ENCODE results near the gene TGFB2. TPM values are rescaled to one million over a fixed set of nuclear protein-coding genes. Genes with fewer than 3 reads are reported as not detected.

The TGFB2 gene
- total RNA-seq, 4 donors from 2014 or later: 0.38 to 6.8 (median 2.4) TPM

DNA sequence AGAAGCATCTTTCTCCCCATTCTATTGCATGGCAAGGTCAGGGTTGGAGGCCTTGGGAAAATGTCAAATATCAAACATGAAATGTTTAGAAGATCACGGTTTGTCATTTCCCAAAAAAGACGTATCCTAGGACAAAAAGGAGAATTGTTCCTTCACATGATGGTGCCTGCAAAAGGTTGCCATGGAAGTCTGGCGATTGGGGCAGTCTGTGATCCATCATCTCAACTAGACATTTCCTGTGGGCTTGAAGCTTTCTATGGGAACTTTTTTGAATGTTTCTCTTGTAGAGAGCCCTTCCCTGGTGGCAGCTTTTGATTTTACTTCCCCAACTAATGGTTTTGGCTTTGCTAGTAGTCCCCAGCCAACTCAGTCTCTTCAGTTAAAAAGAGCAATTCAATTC, 106.3 kb downstream of the TGFB2 start:
- TF ChIP-seq, protein P1, sequence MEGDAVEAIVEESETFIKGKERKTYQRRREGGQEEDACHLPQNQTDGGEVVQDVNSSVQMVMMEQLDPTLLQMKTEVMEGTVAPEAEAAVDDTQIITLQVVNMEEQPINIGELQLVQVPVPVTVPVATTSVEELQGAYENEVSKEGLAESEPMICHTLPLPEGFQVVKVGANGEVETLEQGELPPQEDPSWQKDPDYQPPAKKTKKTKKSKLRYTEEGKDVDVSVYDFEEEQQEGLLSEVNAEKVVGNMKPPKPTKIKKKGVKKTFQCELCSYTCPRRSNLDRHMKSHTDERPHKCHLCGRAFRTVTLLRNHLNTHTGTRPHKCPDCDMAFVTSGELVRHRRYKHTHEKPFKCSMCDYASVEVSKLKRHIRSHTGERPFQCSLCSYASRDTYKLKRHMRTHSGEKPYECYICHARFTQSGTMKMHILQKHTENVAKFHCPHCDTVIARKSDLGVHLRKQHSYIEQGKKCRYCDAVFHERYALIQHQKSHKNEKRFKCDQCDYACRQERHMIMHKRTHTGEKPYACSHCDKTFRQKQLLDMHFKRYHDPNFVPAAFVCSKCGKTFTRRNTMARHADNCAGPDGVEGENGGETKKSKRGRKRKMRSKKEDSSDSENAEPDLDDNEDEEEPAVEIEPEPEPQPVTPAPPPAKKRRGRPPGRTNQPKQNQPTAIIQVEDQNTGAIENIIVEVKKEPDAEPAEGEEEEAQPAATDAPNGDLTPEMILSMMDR (IDR thresholded peaks at IDR 0.05; ENCODE audit: low read depth): no peak

- TF ChIP-seq, protein P1 (IDR thresholded peaks at IDR 0.05; ENCODE audit: low read depth): no peak
Observed at GRCh38 chr1:218454700-218455282, 109.7 kb downstream of the TGFB2 start.

GRCh38 chr1:218456444-218456843, 111.3 kb downstream of the TGFB2 start:
- TF ChIP-seq, protein P1 (IDR thresholded peaks at IDR 0.05; ENCODE audit: low read depth): no peak

DNA sequence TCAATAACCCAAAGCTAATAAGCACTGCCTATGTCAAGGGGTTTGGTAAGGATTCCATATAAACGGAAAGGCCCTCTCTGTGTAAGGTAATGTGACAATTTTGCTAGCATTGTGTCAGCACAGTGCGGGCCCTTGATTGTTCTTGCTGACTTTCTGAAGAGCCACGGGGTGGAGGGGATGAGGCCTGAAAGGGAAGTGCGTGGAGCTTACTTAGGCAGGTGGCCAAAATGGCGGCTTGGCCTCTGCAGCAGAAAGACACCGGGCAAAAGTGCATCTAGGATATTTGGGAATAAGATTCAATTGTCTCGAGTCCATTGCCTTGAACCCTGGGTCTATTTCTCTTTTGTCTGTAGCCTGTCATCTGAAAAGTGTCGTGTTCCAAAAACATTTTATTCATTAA, 114.3 kb downstream of the TGFB2 start:
- TF ChIP-seq, protein P1 (IDR thresholded peaks at IDR 0.05; ENCODE audit: low read depth): no peak

DNA sequence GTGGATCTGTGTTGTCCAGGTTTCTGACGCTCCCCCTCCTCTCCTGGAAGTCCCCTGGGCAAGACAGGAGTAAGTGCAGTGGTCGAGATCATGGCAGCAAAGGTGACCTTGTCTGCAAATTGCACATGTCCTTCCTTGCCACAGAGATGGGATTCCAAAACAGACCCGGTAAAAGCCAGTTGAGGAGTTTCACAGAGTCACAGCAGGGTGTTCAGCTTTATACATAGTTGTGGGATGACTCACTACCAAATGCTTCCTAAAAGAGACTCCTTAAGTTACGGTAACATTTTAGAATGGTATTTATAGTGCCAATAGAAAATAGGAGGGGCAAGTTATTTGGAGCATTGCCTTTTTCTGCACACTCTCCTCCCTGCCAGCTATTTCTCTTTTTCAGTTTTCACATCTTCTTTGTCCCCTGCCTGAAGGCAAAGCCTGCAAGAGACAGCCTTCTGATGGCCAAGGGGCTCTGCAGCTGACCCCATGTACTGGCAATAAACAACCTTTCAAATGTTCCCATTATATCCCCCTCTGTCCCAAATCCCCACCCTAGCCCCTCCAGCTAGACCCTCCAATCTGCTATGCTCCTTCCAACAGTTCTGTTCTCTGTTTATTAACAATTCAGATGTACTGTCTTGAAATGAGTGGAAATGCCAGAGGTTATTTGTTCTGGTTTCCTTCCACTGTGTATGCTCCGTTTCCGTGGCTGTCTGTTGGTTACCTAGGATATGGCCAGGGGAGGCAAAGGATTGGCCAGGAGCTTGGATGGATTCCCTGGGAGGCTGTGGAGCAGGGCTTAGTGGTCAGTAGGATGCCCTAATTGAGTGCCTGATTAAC, 115.0 kb downstream of the TGFB2 start:
- TF ChIP-seq, protein P1 (IDR thresholded peaks at IDR 0.05; ENCODE audit: low read depth): no peak

DNA sequence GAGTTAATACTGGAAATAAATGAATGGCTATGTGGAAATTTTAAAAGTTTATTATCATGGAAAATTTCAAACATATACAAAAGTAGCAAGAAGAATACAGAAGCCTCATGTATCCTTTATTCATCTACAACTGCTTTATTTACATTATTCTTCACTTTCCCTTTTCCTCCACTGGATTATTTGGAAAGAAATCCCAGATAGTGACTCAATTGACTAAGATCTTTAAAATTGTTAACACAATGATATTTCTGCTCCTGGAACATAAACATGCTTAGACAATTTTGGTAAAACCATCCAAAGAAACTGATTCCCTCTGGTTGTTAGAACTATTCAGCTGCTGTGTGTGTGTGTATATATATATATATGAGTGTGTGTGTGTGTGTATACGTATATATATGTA, 116.2 kb downstream of the TGFB2 start:
- TF ChIP-seq, protein P1 (IDR thresholded peaks at IDR 0.05; ENCODE audit: low read depth): no peak

DNA sequence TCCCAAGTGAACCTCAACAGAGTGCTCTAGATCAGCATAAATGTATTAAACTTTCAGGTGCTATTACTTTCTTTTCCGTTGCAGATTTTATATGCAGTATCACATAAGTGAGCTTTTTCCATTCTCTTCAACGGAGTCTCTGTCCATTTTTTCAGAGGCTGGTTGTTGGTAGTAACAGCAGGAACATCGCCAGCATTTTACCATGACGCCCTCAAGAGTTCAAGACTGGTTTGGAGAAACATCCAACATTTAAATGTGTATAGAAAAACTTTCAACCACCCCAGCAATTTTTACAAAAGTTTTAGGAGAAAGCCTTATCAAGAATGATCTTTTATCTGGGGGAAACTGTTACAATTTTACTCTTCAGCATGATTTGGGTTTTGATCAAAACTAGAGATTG, 117.0 kb downstream of the TGFB2 start:
- TF ChIP-seq, protein P1 (IDR thresholded peaks at IDR 0.05; ENCODE audit: low read depth): no peak

All from subcutaneous adipose tissue (tissue), 4 donors.